AML-193 (cell line): ENCODE measurements around the gene DCTN1.

Experiments used
- DNase-seq, 2 experiments: peaks; one replicate each; lab custom pipeline; 2025; lab: John Stamatoyannopoulos, UW

Gene DCTN1

GRCh38 chr2:74321737-74322136, 58.4 kb downstream of the DCTN1 start:
- DNase-seq = no peak

GRCh38 chr2:74317701-74318100, 62.4 kb downstream of the DCTN1 start:
- DNase-seq = no peak

GRCh38 chr2:74316627-74317295, 63.4 kb downstream of the DCTN1 start:
- no peak for DNase-seq

- DNase-seq = no peak
Measured at GRCh38 chr2:74314107-74314506, 66.0 kb downstream of the DCTN1 start.

GRCh38 chr2:74313497-74313896, 66.6 kb downstream of the DCTN1 start:
- DNase-seq = no peak

- DNase-seq = no peak
Measured at GRCh38 chr2:74312913-74313312, 67.2 kb downstream of the DCTN1 start.
